Vagina (tissue), 2 donors: Measurements from ENCODE around the gene SEMA4D. TPM values are rescaled to one million over a fixed set of nuclear protein-coding genes. Genes with fewer than 3 reads are reported as not detected.

Source experiments
- DNase-seq, 2 donors: peaks; one replicate each; pipeline ENCODE4 v3.0.0-alpha.2; 2017; ENCODE audit errors: extremely low spot score in 2 of 2
- H3K27ac ChIP-seq: fragments of 200-600 bp; sonication (generic); one replicate; pipeline ENCODE4 v1.5.1; 2019
- H3K27me3 ChIP-seq: fragments of 200-600 bp; sonication (generic); one replicate; pipeline ENCODE4 v1.5.1; 2019
- H3K36me3 ChIP-seq, 2 donors: fragments of 200-600 bp; sonication (generic); one replicate each; pipeline ENCODE4 v1.5.1; 2017 to 2019
- H3K4me1 ChIP-seq: fragments of 200-600 bp; sonication (generic); one replicate; pipeline ENCODE4 v1.5.1; 2019
- H3K4me3 ChIP-seq, 2 donors: fragments of 200-600 bp; sonication (generic); 1 replicate in 1 of 2; 2 replicates in 1 of 2; pipeline ENCODE4 v1.5.1; 2016 to 2019
- H3K9me3 ChIP-seq: fragments of 200-600 bp; sonication (generic); one replicate; pipeline ENCODE4 v1.5.1; 2019
- CTCF ChIP-seq, 3 experiments: fragments of 450-650 bp in 2 of 3; fragments of 200-600 bp in 1 of 3; sonication (generic) in 1 of 3; IDR thresholded peaks; one replicate each; pipeline ENCODE4 v1.5.1; 2017 to 2019; ENCODE audit warnings: antibody characterized with exemption in 3 of 3, mild to moderate bottlenecking in 2 of 3, moderate library complexity in 2 of 3
- POLR2A ChIP-seq, 2 donors: fragments of 450-650 bp; IDR thresholded peaks; one replicate each; pipeline ENCODE4 v1.6.1; 2017; ENCODE audit warnings: antibody characterized with exemption in 2 of 2, mild to moderate bottlenecking in 2 of 2, moderate library complexity in 2 of 2
- POLR2AphosphoS5 ChIP-seq, 2 donors: sonication (generic); formaldehyde crosslinking; IDR thresholded peaks; one replicate each; pipeline ENCODE4 v1.9.0; 2017; ENCODE audit warnings: antibody characterized with exemption in 2 of 2, mild to moderate bottlenecking in 2 of 2, low read depth in 1 of 2; ENCODE audit not compliant: insufficient read depth in 1 of 2
- intact Hi-C: fragments of 100-400 bp; cut with DNase I; formaldehyde crosslinking; loops from one replicate; pipeline ENCODE4 v1.15.1; 2023
- total RNA-seq: library from RNA; depleted of rRNA; stranded (reverse); fragments of >200 nt; gene quantifications from one replicate; pipeline ENCODE4 v1.2.3, GENCODE V29; 2016

Gene SEMA4D
- total RNA-seq, 1 donor from 2014 or later = 39.3 TPM

- no peak for DNase-seq
- H3K36me3 ChIP-seq = no peaks in the 10 kb centered on the region
- TF ChIP-seq CTCF (IDR thresholded peaks at IDR 0.05) = no peak
- TF ChIP-seq POLR2AphosphoS5 (IDR thresholded peaks at IDR 0.05; ENCODE audit: insufficient read depth in 1 of 2, low read depth in 1 of 2) = no peak
- TF ChIP-seq POLR2A (IDR thresholded peaks at IDR 0.05) = no peak
- H3K9me3 ChIP-seq = no peaks in the 10 kb centered on the region
- peaks cover 38% of the 10 kb centered on the region for H3K4me1 ChIP-seq
- no peaks in the 10 kb centered on the region for H3K27me3 ChIP-seq
- no peak overlapping the region for H3K27ac ChIP-seq
- no peak overlapping the region for H3K4me3 ChIP-seq
- intact Hi-C loops = no loop called here
Measured at GRCh38 chr9:89500008-89500407, 2.1 kb upstream of the SEMA4D start.

GRCh38 chr9:89498852-89499480 is 1.1 kb upstream of the SEMA4D start:
- TF ChIP-seq POLR2AphosphoS5 (IDR thresholded peaks at IDR 0.05; ENCODE audit: insufficient read depth in 1 of 2, low read depth in 1 of 2) = no peak
- TF ChIP-seq POLR2A (IDR thresholded peaks at IDR 0.05) = no peak
- TF ChIP-seq CTCF (IDR thresholded peaks at IDR 0.05) = no peak
- Histone ChIP-seq H3K4me1 (peaks cover 43% of the 10 kb centered on the region), H3K4me3 (no peak overlapping the region), H3K27ac (peak overlapping the region; percentile 70), H3K36me3 (no peaks in the 10 kb centered on the region), H3K27me3 (no peaks in the 10 kb centered on the region), H3K9me3 (no peaks in the 10 kb centered on the region)
- intact Hi-C loops = no loop called here
- no peak for DNase-seq

- TF ChIP-seq POLR2A (IDR thresholded peaks at IDR 0.05) (no peak), POLR2AphosphoS5 (IDR thresholded peaks at IDR 0.05; ENCODE audit: insufficient read depth in 1 of 2, low read depth in 1 of 2) (no peak), CTCF (IDR thresholded peaks at IDR 0.05) (no peak)
- Histone ChIP-seq H3K9me3 (no peaks in the 10 kb centered on the region), H3K27ac (peak overlapping the region; percentile 77), H3K4me3 (peak overlapping the region; percentile 83 to 92), H3K36me3 (no peaks in the 10 kb centered on the region), H3K27me3 (no peaks in the 10 kb centered on the region), H3K4me1 (peaks cover 43% of the 10 kb centered on the region)
- no peak for DNase-seq
- intact Hi-C loops = no loop called here
Measured at GRCh38 chr9:89497257-89497963, 503 bp downstream of the SEMA4D start.

- H3K4me1 ChIP-seq = peaks cover 45% of the 10 kb centered on the region
- peak overlapping the region; percentile 83 to 92 for H3K4me3 ChIP-seq
- intact Hi-C loops = no loop called here
- TF ChIP-seq POLR2AphosphoS5 (IDR thresholded peaks at IDR 0.05; ENCODE audit: insufficient read depth in 1 of 2, low read depth in 1 of 2) (peak in 1 of 2 donors; percentile 13), CTCF (IDR thresholded peaks at IDR 0.05) (no peak)
- DNase-seq = no peak
- no peaks in the 10 kb centered on the region for H3K27me3 ChIP-seq
- H3K27ac ChIP-seq = peak overlapping the region; percentile 77
- H3K9me3 ChIP-seq = no peaks in the 10 kb centered on the region
- no peaks in the 10 kb centered on the region for H3K36me3 ChIP-seq
Measured at GRCh38 chr9:89496645-89497256, 1.2 kb downstream of the SEMA4D start.
